ENCODE data around the gene FUS.

DNA sequence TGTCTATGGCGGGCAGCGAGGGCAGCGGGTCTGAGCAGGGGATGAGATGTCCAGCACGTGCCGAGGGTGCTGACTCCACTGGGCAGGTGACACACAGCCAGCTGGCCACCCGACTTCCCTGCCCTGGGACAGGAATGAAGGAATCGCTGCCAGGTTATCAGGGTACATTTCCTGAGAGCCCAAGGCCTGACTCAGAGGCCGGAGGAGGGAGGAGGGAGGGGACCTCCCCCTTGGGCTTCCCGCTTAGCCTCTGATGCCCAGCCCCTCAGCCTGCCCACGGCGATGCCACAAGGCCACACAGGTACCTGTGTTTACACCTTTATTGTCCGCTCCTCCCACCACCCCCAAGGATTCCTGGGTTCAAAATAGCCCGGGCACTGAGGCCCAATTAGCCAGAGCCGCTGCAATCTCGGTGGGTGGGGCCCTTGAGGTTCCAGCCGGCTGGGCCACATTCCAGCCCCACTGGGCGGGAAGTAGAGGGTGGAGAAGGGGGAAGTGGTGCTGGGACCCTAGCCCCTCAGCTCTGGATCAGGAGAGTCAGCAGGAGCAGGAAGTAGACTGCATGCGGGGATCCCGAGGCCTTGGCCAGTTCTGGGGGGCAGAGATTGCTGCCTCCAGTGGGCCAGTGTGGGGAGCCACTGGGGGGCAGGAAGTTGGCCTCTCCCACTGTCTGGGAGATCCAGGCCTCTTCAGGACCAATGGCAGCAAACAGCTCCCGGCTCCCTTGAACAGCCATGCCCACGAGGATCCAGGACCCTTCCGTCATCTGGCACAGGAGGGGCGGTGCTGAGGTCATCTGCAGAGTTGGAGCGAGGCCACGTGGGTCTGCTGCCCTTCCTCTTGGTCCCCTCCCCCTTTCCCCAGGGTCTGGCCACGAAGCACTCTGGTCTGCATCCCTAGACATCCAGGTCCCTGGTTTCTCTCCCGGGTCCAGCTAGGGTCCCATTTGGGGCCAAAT lies 41.0 kb upstream of the FUS start:
- no peak for TF ChIP-seq JUND (IDR thresholded peaks at IDR 0.05; ENCODE audit: low read length)
- TF ChIP-seq, protein P1, sequence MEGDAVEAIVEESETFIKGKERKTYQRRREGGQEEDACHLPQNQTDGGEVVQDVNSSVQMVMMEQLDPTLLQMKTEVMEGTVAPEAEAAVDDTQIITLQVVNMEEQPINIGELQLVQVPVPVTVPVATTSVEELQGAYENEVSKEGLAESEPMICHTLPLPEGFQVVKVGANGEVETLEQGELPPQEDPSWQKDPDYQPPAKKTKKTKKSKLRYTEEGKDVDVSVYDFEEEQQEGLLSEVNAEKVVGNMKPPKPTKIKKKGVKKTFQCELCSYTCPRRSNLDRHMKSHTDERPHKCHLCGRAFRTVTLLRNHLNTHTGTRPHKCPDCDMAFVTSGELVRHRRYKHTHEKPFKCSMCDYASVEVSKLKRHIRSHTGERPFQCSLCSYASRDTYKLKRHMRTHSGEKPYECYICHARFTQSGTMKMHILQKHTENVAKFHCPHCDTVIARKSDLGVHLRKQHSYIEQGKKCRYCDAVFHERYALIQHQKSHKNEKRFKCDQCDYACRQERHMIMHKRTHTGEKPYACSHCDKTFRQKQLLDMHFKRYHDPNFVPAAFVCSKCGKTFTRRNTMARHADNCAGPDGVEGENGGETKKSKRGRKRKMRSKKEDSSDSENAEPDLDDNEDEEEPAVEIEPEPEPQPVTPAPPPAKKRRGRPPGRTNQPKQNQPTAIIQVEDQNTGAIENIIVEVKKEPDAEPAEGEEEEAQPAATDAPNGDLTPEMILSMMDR (IDR thresholded peaks at IDR 0.05; ENCODE audit: control extremely low read depth in 1 of 3, insufficient read depth in 1 of 3, low read depth in 1 of 3, low read length in 3 of 3), result no peak
- peak in 1 of 2 experiments; percentile 55; a peak in 1 of 3 replicates for TF ChIP-seq POLR2A (IDR thresholded peaks at IDR 0.05; ENCODE audit: control extremely low read depth in 1 of 2, low read depth in 2 of 2, low read length in 2 of 2)
- TF ChIP-seq, protein P2, sequence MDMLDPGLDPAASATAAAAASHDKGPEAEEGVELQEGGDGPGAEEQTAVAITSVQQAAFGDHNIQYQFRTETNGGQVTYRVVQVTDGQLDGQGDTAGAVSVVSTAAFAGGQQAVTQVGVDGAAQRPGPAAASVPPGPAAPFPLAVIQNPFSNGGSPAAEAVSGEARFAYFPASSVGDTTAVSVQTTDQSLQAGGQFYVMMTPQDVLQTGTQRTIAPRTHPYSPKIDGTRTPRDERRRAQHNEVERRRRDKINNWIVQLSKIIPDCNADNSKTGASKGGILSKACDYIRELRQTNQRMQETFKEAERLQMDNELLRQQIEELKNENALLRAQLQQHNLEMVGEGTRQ (IDR thresholded peaks at IDR 0.05; ENCODE audit: low read length), result no peak
- TF ChIP-seq RXRA (IDR thresholded peaks at IDR 0.05; ENCODE audit: insufficient read depth, low read depth, low read length), result no peak
- no peak for TF ChIP-seq POLR2AphosphoS5 (IDR thresholded peaks at IDR 0.05; ENCODE audit: low read depth, low read length)
- TF ChIP-seq, protein P3, sequence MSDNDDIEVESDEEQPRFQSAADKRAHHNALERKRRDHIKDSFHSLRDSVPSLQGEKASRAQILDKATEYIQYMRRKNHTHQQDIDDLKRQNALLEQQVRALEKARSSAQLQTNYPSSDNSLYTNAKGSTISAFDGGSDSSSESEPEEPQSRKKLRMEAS (IDR thresholded peaks at IDR 0.05), result peak; percentile 65
